ENCODE data around the gene VENTX. TPM values are rescaled to one million over a fixed set of nuclear protein-coding genes. Genes with fewer than 3 reads are reported as not detected.
"Not testable (repeated sequence)": the region's sequence is repeated elsewhere in the genome, so short reads cannot be mapped to it uniquely, and the experiment has no call there.

Gene VENTX
- total RNA-seq, 1 experiment from 2014 or later: not detected

DNA sequence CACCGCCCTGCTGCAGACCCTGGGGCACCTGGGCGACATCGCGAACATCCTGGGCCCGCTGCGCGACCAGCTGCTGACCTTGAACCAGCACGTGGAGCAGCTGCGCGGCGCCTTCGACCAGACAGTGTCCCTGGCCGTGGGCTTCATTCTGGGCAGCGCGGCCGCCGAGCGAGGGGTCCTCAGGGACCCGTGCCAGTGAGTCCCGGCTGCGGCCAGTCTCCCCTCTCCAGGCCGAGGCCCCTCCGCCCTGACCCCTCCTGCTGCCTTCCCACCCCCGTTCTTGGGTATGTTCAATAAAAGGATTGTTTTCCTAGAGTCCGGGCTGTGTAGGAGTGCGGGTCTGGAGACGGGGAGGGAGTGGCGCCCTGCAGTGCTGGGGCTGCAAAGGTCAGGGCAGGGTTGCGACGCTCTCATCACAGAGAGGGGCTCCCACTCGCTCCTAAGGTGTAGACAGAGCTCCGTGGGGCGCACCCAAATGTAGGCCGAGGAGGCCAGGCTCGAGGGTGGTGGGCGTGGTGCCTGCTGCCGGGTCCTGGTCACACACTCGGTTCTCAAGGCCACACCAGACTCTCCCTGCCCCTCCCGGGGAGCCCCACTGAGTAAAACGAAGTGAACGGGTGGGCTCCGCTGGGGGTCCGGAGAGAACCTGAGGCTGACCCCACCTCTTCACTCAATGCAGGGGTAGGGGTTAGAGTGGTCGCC is 6.3 kb upstream of the VENTX start:
- no peak for DNase-seq
- intact Hi-C loops (cut with micrococcal nuclease; ENCODE audit: unreplicated experiment): no loop called here
- H3K4me3 Mint-ChIP-seq (ENCODE audit: low read depth, unreplicated experiment): no peak overlapping the region
- peaks cover 42% of the 10 kb centered on the region for H3K27me3 Mint-ChIP-seq (ENCODE audit: unreplicated experiment)
- no peaks in the 10 kb centered on the region for H3K36me3 Mint-ChIP-seq (ENCODE audit: insufficient read depth, unreplicated experiment)
- H3K9me3 Mint-ChIP-seq (ENCODE audit: low read depth, unreplicated experiment): no peaks in the 10 kb centered on the region
- no peak overlapping the region for H3K27ac Mint-ChIP-seq (ENCODE audit: unreplicated experiment)
- CTCF ChIA-PET: no interaction called here
- TF ChIP-seq, protein P1, sequence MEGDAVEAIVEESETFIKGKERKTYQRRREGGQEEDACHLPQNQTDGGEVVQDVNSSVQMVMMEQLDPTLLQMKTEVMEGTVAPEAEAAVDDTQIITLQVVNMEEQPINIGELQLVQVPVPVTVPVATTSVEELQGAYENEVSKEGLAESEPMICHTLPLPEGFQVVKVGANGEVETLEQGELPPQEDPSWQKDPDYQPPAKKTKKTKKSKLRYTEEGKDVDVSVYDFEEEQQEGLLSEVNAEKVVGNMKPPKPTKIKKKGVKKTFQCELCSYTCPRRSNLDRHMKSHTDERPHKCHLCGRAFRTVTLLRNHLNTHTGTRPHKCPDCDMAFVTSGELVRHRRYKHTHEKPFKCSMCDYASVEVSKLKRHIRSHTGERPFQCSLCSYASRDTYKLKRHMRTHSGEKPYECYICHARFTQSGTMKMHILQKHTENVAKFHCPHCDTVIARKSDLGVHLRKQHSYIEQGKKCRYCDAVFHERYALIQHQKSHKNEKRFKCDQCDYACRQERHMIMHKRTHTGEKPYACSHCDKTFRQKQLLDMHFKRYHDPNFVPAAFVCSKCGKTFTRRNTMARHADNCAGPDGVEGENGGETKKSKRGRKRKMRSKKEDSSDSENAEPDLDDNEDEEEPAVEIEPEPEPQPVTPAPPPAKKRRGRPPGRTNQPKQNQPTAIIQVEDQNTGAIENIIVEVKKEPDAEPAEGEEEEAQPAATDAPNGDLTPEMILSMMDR (IDR thresholded peaks at IDR 0.05; ENCODE audit: unreplicated experiment): no peak
- H3K4me1 Mint-ChIP-seq (ENCODE audit: low read depth, unreplicated experiment): no peaks in the 10 kb centered on the region
- no TSS peak for BruUV-seq (replicated peaks)

DNA sequence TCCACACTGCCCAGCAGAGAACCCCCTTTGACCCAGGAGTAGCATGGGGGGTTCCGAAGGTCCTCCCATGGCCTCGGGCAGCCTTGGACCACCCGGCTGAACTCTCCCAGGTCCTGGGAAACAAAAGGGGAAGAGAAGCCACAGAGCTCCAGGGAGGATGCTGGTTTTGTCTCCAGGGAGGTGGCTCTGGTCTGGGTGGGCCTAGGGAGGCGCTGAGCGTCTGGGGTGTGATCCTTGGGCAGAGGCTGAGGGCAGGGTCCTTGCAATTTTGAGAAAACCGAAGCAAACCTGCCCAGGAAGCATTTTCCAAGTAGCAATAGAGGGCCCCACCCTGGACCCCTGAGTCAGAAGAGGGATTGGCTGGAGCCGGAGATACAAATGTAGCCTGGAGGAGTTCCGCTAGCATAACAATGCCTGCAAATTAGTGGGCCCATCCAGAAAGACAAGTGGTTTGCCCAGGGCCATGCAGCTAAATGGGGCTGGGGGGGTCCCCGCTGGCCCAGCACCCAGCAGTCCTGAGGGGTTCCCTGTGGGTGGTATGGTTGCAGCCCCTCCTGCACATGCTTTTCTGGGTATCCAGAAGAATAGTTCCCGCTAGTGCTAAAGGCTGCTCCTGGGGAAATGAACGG is 5.6 kb upstream of the VENTX start:
- H3K27me3 Mint-ChIP-seq (ENCODE audit: unreplicated experiment): peaks cover 36% of the 10 kb centered on the region
- H3K4me3 Mint-ChIP-seq (ENCODE audit: low read depth, unreplicated experiment): no peak overlapping the region
- TF ChIP-seq, protein P1 (IDR thresholded peaks at IDR 0.05; ENCODE audit: unreplicated experiment): no peak
- H3K4me1 Mint-ChIP-seq (ENCODE audit: low read depth, unreplicated experiment): no peaks in the 10 kb centered on the region
- no peaks in the 10 kb centered on the region for H3K36me3 Mint-ChIP-seq (ENCODE audit: insufficient read depth, unreplicated experiment)
- H3K27ac Mint-ChIP-seq (ENCODE audit: unreplicated experiment): no peak overlapping the region
- BruUV-seq (replicated peaks): no TSS peak
- DNase-seq: no peak
- H3K9me3 Mint-ChIP-seq (ENCODE audit: low read depth, unreplicated experiment): no peaks in the 10 kb centered on the region
- CTCF ChIA-PET: no interaction called here
- intact Hi-C loops (cut with micrococcal nuclease; ENCODE audit: unreplicated experiment): no loop called here

DNA sequence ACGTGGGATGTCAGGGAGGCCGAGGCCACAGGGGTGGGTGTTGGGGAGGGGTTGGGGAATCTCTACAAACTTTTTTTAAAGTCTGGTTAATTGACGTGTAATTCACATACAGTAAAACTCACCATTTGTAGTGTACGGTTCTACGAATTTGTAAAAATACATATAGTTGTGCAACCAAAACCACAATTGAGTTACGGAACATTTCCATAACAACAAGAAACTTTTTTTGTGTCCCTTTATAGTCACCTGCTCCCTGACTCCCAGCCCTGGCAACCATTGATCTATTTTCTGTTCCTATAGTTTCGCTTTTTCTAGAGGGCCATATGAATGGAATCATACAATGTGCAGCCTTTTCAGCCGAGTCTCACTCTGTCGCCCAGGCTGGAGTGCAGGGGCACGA is 2.9 kb upstream of the VENTX start:
- BruUV-seq (replicated peaks); DNase-seq; H3K36me3 Mint-ChIP-seq (ENCODE audit: insufficient read depth, unreplicated experiment); CTCF ChIA-PET; intact Hi-C loops (cut with micrococcal nuclease; ENCODE audit: unreplicated experiment); H3K4me1 Mint-ChIP-seq (ENCODE audit: low read depth, unreplicated experiment); H3K9me3 Mint-ChIP-seq (ENCODE audit: low read depth, unreplicated experiment); H3K4me3 Mint-ChIP-seq (ENCODE audit: low read depth, unreplicated experiment); H3K27ac Mint-ChIP-seq (ENCODE audit: unreplicated experiment): not testable (repeated sequence)
- peaks cover 28% of the 10 kb centered on the region for H3K27me3 Mint-ChIP-seq (ENCODE audit: unreplicated experiment)

DNA sequence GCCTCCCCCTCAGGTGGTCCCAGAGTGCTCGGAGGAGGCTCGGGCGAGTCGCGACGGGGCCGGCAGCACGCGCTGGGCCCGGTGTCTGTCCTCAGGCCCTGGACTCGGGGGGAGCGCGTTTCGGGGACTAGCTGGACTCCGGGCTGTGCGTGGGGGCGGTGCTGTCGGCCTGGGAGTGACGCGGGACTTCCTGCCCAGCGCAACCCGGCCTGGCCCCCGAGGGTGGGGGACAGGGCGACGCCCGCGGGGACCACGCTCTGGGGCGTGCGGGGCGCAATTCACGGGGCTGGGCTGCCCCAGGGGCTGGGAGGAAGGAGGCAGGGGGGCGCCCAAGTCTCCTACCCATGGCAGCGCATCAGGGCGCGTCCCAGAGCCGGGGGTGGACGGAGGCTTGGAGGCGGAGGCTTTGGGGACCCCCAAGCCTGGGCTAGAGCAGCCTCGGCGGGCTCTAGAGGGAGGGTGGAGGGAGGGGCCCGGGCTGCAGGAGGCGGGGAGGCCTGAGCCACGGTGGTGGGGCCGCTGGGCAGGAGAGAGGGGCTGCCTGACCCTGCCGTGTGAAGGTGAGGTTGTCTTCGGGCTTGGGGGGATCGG is 2.3 kb upstream of the VENTX start:
- H3K27ac Mint-ChIP-seq (ENCODE audit: unreplicated experiment): no peak overlapping the region
- H3K9me3 Mint-ChIP-seq (ENCODE audit: low read depth, unreplicated experiment): no peaks in the 10 kb centered on the region
- H3K4me3 Mint-ChIP-seq (ENCODE audit: low read depth, unreplicated experiment): no peak overlapping the region
- intact Hi-C loops (cut with micrococcal nuclease; ENCODE audit: unreplicated experiment): no loop called here
- no TSS peak for BruUV-seq (replicated peaks)
- no peaks in the 10 kb centered on the region for H3K4me1 Mint-ChIP-seq (ENCODE audit: low read depth, unreplicated experiment)
- H3K27me3 Mint-ChIP-seq (ENCODE audit: unreplicated experiment): peaks cover 29% of the 10 kb centered on the region
- DNase-seq: no peak
- TF ChIP-seq, protein P1 (IDR thresholded peaks at IDR 0.05; ENCODE audit: unreplicated experiment): no peak
- CTCF ChIA-PET: no interaction called here
- no peaks in the 10 kb centered on the region for H3K36me3 Mint-ChIP-seq (ENCODE audit: insufficient read depth, unreplicated experiment)

DNA sequence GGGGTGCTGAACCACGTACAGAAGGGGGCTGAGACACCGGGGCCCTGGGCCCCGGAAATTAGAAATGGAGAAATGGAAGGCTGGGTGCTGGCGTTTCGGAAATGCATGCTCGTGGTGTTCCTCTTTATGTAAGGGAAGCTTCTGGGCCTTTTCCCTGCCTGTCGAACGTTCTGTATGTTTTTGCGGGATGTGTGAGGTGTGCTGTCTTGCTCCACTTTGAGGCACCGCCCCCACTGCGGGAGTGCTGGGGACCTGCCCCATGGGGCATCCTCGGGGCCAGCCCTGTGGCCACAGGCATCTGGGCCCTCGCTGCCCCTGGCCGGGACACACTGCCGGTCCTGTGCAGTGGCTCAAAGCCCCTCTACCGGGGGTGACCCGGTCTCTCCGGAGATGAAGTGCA is 1.7 kb upstream of the VENTX start:
- no peak overlapping the region for H3K27ac Mint-ChIP-seq (ENCODE audit: unreplicated experiment)
- H3K4me3 Mint-ChIP-seq (ENCODE audit: low read depth, unreplicated experiment): no peak overlapping the region
- TF ChIP-seq, protein P1 (IDR thresholded peaks at IDR 0.05; ENCODE audit: unreplicated experiment): no peak
- no peaks in the 10 kb centered on the region for H3K4me1 Mint-ChIP-seq (ENCODE audit: low read depth, unreplicated experiment)
- BruUV-seq (replicated peaks): no TSS peak
- intact Hi-C loops (cut with micrococcal nuclease; ENCODE audit: unreplicated experiment): no loop called here
- no peak for DNase-seq
- no peaks in the 10 kb centered on the region for H3K9me3 Mint-ChIP-seq (ENCODE audit: low read depth, unreplicated experiment)
- no peaks in the 10 kb centered on the region for H3K36me3 Mint-ChIP-seq (ENCODE audit: insufficient read depth, unreplicated experiment)
- CTCF ChIA-PET: no interaction called here
- H3K27me3 Mint-ChIP-seq (ENCODE audit: unreplicated experiment): peaks cover 35% of the 10 kb centered on the region

All from Calu3 (cell line).